Esophagus squamous epithelium (tissue), 5 donors: ENCODE measurements around the gene ELMO1. TPM values are rescaled to one million over a fixed set of nuclear protein-coding genes. Genes with fewer than 3 reads are reported as not detected.

ENCODE experiments used
- DNase-seq: peaks from one replicate; lab custom pipeline; 2025; lab: John Stamatoyannopoulos, UW
- H3K27ac ChIP-seq, 4 donors: fragments of 200-600 bp; sonication (generic); one replicate each; pipeline ENCODE4 v1.5.1; 2016 to 2019; ENCODE audit warnings: mild to moderate bottlenecking in 1 of 4
- H3K27me3 ChIP-seq, 4 donors: fragments of 200-600 bp; sonication (generic); 1 replicate in 3 of 4; 2 replicates in 1 of 4; pipeline versions ENCODE4 v1.5.1 to v1.6.0; 2017 to 2021; ENCODE audit warnings: antibody characterized with exemption in 1 of 4
- H3K36me3 ChIP-seq, 3 donors: fragments of 200-600 bp; sonication (generic); one replicate each; pipeline ENCODE4 v1.5.1; 2016 to 2019
- H3K4me1 ChIP-seq, 3 donors: fragments of 200-600 bp; sonication (generic); one replicate each; pipeline ENCODE4 v1.5.1; 2017 to 2019
- H3K4me3 ChIP-seq, 4 donors: fragments of 200-600 bp; sonication (generic); 1 replicate in 3 of 4; 2 replicates in 1 of 4; pipeline ENCODE4 v1.5.1; 2016 to 2019; ENCODE audit warnings: mild to moderate bottlenecking in 2 of 4, moderate library complexity in 1 of 4
- H3K9me3 ChIP-seq, 3 donors: fragments of 200-600 bp; sonication (generic); one replicate each; pipeline ENCODE4 v1.5.1; 2016 to 2019
- POLR2A ChIP-seq, 4 donors: fragments of 450-650 bp; IDR thresholded peaks; one replicate each; pipeline ENCODE4 v1.6.1; 2017; ENCODE audit warnings: antibody characterized with exemption in 4 of 4, mild to moderate bottlenecking in 4 of 4, moderate library complexity in 3 of 4
- WGBS, 2 donors: methylation state at CpG; one replicate each; pipeline ENCODE4 v1.1.5; 2018; 5-methylcytosine and 5-hydroxymethylcytosine counted together
- intact Hi-C: fragments of 100-400 bp; cut with DNase I; formaldehyde crosslinking; loops from one replicate; pipeline ENCODE4 v1.15.0; 2022
- total RNA-seq, 4 donors: library from RNA; depleted of rRNA; stranded (reverse); fragments of >200 nt; gene quantifications; one replicate each; pipeline ENCODE4 v1.1.0, GENCODE V29; 2016
- TF ChIP-seq, protein P1 (sequence below), 6 experiments: fragments of 450-650 bp in 4 of 6; fragments of 200-600 bp in 2 of 6; sonication (generic) in 2 of 6; IDR thresholded peaks; one replicate each; pipeline ENCODE4 v1.5.1; 2016 to 2019; ENCODE audit warnings: antibody characterized with exemption in 6 of 6, mild to moderate bottlenecking in 4 of 6, moderate library complexity in 4 of 6
- donor health status: DM: yes; HTN: yes; CAD: no.

ELMO1 gene
- total RNA-seq, 4 donors from 2014 or later = 0.68 to 36.6 (median 11.8) TPM

- TF ChIP-seq, protein P1, sequence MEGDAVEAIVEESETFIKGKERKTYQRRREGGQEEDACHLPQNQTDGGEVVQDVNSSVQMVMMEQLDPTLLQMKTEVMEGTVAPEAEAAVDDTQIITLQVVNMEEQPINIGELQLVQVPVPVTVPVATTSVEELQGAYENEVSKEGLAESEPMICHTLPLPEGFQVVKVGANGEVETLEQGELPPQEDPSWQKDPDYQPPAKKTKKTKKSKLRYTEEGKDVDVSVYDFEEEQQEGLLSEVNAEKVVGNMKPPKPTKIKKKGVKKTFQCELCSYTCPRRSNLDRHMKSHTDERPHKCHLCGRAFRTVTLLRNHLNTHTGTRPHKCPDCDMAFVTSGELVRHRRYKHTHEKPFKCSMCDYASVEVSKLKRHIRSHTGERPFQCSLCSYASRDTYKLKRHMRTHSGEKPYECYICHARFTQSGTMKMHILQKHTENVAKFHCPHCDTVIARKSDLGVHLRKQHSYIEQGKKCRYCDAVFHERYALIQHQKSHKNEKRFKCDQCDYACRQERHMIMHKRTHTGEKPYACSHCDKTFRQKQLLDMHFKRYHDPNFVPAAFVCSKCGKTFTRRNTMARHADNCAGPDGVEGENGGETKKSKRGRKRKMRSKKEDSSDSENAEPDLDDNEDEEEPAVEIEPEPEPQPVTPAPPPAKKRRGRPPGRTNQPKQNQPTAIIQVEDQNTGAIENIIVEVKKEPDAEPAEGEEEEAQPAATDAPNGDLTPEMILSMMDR (IDR thresholded peaks at IDR 0.05) = no peak
- TF ChIP-seq POLR2A (IDR thresholded peaks at IDR 0.05) = no peak
- H3K36me3 ChIP-seq = no peaks in the 10 kb centered on the region
- DNase-seq = no peak
- H3K9me3 ChIP-seq = no peaks in the 10 kb centered on the region
- H3K4me1 ChIP-seq = peaks cover 0 to 59% (median 19%) of the 10 kb centered on the region in 3 donors
- H3K27ac ChIP-seq = peak overlapping the region in 3 of 4 donors; percentile 58 to 72 (median 65)
- intact Hi-C loops = no loop called here
- no peaks in the 10 kb centered on the region for H3K27me3 ChIP-seq
- no peak overlapping the region for H3K4me3 ChIP-seq
Observed at GRCh38 chr7:37212051-37212450, 236.6 kb downstream of the ELMO1 start.

- no peaks in the 10 kb centered on the region for H3K27me3 ChIP-seq
- peaks cover 0 to 53% (median 19%) of the 10 kb centered on the region in 3 donors for H3K4me1 ChIP-seq
- no peak overlapping the region for H3K4me3 ChIP-seq
- no peaks in the 10 kb centered on the region for H3K9me3 ChIP-seq
- DNase-seq = no peak
- intact Hi-C loops = no loop called here
- no peak for TF ChIP-seq POLR2A (IDR thresholded peaks at IDR 0.05)
- TF ChIP-seq, protein P1 (IDR thresholded peaks at IDR 0.05) = no peak
- H3K36me3 ChIP-seq = no peaks in the 10 kb centered on the region
- H3K27ac ChIP-seq = peak overlapping the region in 3 of 4 donors; percentile 58 to 72 (median 65)
- WGBS, 2 donors = 48 to 53% methylated on average over 15 to 16 of the region's 16 CpGs
Observed at GRCh38 chr7:37211097-37211880, 237.4 kb downstream of the ELMO1 start.

DNA sequence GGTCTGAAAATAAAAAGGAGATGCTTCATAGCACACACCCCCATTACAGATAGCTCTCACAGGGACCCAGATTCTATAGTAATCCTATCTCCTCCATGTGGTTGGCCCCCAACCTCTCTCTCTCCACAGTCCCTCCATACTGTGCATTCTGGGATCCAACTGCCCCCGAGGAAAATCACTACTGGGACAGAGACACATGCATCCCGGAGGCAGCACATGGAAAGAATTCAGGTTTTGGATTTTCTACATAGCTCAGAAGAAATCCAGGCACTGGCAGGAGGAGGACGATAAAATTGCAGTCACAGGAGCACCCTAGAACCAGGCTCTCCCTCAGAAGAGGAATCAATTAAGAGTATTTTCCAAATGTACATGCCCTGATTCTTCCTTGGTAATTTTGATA lies 239.5 kb downstream of the ELMO1 start:
- Histone ChIP-seq H3K27ac (peak overlapping the region; percentile 32 to 87 (median 76)), H3K4me1 (peaks cover 0 to 41% (median 19%) of the 10 kb centered on the region in 3 donors)
- intact Hi-C loops = no loop called here

DNA sequence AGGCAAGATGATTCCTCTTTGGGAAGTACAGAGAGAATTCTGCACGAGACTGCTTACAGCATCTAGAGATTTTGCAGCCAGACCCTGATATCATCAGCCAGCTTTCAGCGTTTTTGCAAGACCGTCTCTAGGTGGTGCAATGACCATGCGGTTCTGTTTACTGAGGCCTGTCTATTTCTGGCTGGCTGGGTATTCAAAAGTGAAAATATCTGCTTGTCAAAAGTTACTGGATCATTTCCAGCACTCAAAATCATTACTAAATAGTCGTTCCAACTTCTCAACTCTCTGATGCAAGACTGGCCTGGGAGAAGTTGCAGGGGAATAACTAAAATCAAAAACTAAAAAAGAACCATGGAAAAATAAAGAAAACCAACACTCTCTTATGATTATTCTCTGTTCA lies 240.1 kb downstream of the ELMO1 start:
- Histone ChIP-seq H3K27me3 (no peaks in the 10 kb centered on the region), H3K4me1 (peaks cover 0 to 41% (median 19%) of the 10 kb centered on the region in 3 donors), H3K27ac (peak overlapping the region in 3 of 4 donors; percentile 36 to 78 (median 75)), H3K4me3 (no peak overlapping the region), H3K36me3 (peaks cover 0 to 11% (median 0%) of the 10 kb centered on the region in 3 donors), H3K9me3 (no peaks in the 10 kb centered on the region)
- peak; percentile 5 for DNase-seq
- no peak for TF ChIP-seq POLR2A (IDR thresholded peaks at IDR 0.05)
- TF ChIP-seq, protein P1 (IDR thresholded peaks at IDR 0.05) = peak in 4 of 6 experiments; percentile 3 to 30 (median 24)
- intact Hi-C loops = no loop called here
- WGBS, 2 donors = 6 to 19% methylated on average over 5 of the region's 5 CpGs

More for the DNA sequence above, 239.5 kb downstream of the ELMO1 start:
- 66 to 75% methylated on average over 2 to 3 of the region's 3 CpGs for WGBS, 2 donors
- Histone ChIP-seq H3K36me3 (peaks cover 0 to 4% (median 0%) of the 10 kb centered on the region in 3 donors), H3K27me3 (no peaks in the 10 kb centered on the region), H3K9me3 (no peaks in the 10 kb centered on the region), H3K4me3 (no peak overlapping the region)
- no peak for DNase-seq
- no peak for TF ChIP-seq POLR2A (IDR thresholded peaks at IDR 0.05)
- TF ChIP-seq, protein P1 (IDR thresholded peaks at IDR 0.05) = no peak

DNA sequence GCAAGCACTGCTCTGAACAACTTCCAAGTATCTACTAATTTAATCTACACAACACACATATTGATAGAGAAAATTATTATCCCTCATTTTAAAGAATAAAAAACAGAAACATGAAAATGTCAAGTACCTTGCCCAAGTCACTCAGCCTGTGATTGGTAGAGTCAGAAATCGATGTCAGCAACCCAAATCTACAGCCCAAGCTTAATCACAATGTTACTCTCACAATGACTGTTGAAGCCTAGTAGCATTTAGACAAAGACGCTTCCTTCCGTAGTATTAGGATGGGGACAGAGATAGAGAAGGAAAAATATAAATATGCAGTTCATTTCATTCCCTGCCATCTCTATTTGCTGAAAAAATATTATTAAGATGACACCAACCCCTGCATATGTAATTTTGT lies 242.5 kb downstream of the ELMO1 start:
- Histone ChIP-seq H3K4me3 (no peak overlapping the region), H3K27me3 (no peaks in the 10 kb centered on the region), H3K4me1 (peaks cover 0 to 31% (median 16%) of the 10 kb centered on the region in 3 donors), H3K27ac (no peak overlapping the region), H3K9me3 (no peaks in the 10 kb centered on the region), H3K36me3 (peaks cover 0 to 11% (median 0%) of the 10 kb centered on the region in 3 donors)
- DNase-seq = no peak
- intact Hi-C loops = no loop called here
- TF ChIP-seq, protein P1 (IDR thresholded peaks at IDR 0.05) = no peak
- TF ChIP-seq POLR2A (IDR thresholded peaks at IDR 0.05) = no peak
- 70 to 71% methylated on average over 3 of the region's 3 CpGs for WGBS, 2 donors
